Measurements from ENCODE around the gene DMBT1.

Gene DMBT1

DNA sequence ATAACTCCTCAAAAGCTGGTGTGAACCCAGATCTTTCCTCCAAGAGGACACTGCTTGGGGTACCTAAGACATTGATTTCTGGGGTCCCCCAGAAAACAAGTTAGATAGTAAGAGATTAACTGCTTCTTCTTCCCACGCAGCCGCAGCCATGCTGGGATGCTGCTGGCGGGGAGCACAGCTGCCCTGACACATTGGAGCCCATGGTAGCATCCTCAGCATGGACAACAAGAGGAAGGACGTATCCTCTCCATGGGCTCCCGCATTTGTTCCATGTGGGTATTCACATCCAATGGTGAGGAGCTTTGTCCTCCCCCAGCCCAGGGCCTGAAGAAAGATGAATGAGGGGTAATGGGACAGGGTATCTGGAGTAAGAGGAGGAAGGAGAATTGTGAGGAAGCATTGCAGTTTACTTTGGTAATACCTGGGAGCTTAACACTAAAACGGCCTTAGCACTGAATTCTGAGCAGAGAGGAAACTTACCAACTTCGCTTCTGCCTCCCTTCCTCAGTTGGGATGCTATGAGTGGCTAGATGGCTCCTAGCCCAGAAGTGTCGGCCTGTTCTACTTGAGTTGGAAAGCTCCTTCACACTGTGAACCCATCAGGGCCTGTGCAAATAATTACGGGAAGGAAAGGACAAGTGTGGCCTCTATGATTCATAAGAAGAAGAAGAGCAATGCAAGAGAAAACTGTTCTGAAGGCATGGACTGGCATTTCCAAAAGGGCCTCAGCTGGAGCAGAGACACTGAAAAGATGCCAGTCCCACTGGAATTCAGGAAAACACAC lies 95.2 kb downstream of the DMBT1 start:
- Histone ChIP-seq H3K36me3 (ENCODE audit: control insufficient read depth, insufficient read depth, low read length) (no peaks in the 10 kb centered on the region), H3K4me3 (ENCODE audit: low read depth, low read length) (no peak overlapping the region), H3K9ac (no peak overlapping the region), H3K27ac (no peak overlapping the region), H2AFZ (no peak overlapping the region), H3K27me3 (ENCODE audit: control insufficient read depth, insufficient read depth, low read length) (no peaks in the 10 kb centered on the region), H3K9me3 (ENCODE audit: control insufficient read depth, low read length) (no peaks in the 10 kb centered on the region), H3K79me2 (no peaks in the 10 kb centered on the region), H3K4me1 (no peaks in the 10 kb centered on the region), H3K4me2 (ENCODE audit: low read length) (no peak overlapping the region)
- TF ChIP-seq, protein P1, sequence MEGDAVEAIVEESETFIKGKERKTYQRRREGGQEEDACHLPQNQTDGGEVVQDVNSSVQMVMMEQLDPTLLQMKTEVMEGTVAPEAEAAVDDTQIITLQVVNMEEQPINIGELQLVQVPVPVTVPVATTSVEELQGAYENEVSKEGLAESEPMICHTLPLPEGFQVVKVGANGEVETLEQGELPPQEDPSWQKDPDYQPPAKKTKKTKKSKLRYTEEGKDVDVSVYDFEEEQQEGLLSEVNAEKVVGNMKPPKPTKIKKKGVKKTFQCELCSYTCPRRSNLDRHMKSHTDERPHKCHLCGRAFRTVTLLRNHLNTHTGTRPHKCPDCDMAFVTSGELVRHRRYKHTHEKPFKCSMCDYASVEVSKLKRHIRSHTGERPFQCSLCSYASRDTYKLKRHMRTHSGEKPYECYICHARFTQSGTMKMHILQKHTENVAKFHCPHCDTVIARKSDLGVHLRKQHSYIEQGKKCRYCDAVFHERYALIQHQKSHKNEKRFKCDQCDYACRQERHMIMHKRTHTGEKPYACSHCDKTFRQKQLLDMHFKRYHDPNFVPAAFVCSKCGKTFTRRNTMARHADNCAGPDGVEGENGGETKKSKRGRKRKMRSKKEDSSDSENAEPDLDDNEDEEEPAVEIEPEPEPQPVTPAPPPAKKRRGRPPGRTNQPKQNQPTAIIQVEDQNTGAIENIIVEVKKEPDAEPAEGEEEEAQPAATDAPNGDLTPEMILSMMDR (IDR thresholded peaks at IDR 0.05) = no peak

DNA sequence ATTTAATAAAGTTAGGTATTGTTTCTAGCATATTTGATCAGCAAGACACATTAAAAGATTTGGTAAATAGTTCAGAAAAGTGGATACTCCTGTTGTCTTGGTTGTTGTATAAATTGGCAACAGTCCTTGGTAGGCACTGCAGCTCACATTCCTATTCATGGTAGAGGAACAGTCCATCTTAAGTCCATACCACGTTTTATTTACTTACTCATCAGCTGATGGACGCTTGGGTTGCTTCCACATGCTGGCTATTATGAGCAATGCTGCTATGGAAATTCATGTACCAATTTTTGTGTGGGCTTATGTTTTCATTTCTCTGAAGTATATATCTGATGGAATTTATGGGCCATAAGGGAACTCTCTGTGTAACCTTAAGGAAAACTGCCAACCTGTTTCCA lies 95.8 kb downstream of the DMBT1 start:
- H2AFZ ChIP-seq = no peak overlapping the region
- H3K36me3 ChIP-seq (ENCODE audit: control insufficient read depth, insufficient read depth, low read length) = no peaks in the 10 kb centered on the region
- no peak overlapping the region for H3K27ac ChIP-seq

DNA sequence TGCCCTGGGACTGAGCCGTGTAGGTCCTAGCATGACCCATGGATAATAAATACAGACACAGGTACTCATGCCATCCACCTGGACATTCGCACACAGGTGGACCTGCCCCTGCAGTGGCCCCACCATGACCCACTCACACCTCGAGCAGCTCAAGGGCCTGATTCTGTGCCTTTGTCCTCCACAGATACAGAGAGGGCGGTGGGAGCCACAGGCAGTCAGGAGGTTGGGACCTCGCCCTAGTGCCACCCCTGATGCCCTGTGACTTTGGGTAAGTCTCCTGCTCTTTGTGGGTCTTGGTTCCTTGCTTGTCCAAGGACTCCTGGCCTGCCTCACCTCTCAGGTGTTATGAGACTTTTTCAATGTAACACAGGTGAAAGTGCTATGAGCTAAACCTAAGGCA lies 96.2 kb downstream of the DMBT1 start:
- Histone ChIP-seq H3K27me3 (ENCODE audit: control insufficient read depth, insufficient read depth, low read length) (no peaks in the 10 kb centered on the region), H3K9me3 (ENCODE audit: control insufficient read depth, low read length) (no peaks in the 10 kb centered on the region), H3K27ac (no peak overlapping the region), H3K36me3 (ENCODE audit: control insufficient read depth, insufficient read depth, low read length) (no peaks in the 10 kb centered on the region), H3K4me3 (ENCODE audit: low read depth, low read length) (no peak overlapping the region), H3K79me2 (no peaks in the 10 kb centered on the region), H3K9ac (no peak overlapping the region), H3K4me1 (no peaks in the 10 kb centered on the region), H2AFZ (no peak overlapping the region), H3K4me2 (ENCODE audit: low read length) (no peak overlapping the region)
- TF ChIP-seq, protein P1 (IDR thresholded peaks at IDR 0.05) = no peak

More for the DNA sequence above, 95.8 kb downstream of the DMBT1 start:
- no peaks in the 10 kb centered on the region for H3K4me1 ChIP-seq
- H3K4me2 ChIP-seq (ENCODE audit: low read length) = no peak overlapping the region
- no peak overlapping the region for H3K4me3 ChIP-seq (ENCODE audit: low read depth, low read length)
- TF ChIP-seq, protein P1 (IDR thresholded peaks at IDR 0.05) = no peak
- no peak overlapping the region for H3K9ac ChIP-seq
- H3K9me3 ChIP-seq (ENCODE audit: control insufficient read depth, low read length) = no peaks in the 10 kb centered on the region
- no peaks in the 10 kb centered on the region for H3K27me3 ChIP-seq (ENCODE audit: control insufficient read depth, insufficient read depth, low read length)
- H3K79me2 ChIP-seq = no peaks in the 10 kb centered on the region

DNA sequence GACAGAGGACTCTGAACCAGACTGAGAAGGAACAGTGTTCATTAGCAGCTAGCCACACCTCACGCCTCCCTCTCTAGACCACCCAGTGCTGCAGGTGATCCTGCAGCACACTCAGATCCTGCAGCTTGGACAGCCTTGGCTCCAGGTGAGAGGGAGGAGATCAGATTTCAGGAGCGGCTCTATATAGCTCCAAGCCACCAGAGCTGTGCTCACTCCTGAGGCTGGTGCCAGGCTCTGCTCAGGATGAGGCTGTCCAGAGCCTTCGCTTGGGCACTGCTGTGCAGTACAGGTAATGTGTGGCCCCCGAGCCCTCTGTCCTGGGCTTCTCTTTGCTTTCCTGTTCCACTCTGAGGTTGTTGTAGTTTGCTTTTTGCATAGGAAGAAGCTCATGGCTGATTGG lies 96.7 kb downstream of the DMBT1 start:
- no peaks in the 10 kb centered on the region for H3K27me3 ChIP-seq (ENCODE audit: control insufficient read depth, insufficient read depth, low read length)
- no peak overlapping the region for H3K9ac ChIP-seq
- H3K4me2 ChIP-seq (ENCODE audit: low read length) = no peak overlapping the region
- TF ChIP-seq, protein P1 (IDR thresholded peaks at IDR 0.05) = no peak
- H3K9me3 ChIP-seq (ENCODE audit: control insufficient read depth, low read length) = no peaks in the 10 kb centered on the region
- H3K79me2 ChIP-seq = no peaks in the 10 kb centered on the region
- no peak overlapping the region for H3K27ac ChIP-seq
- H3K4me1 ChIP-seq = no peaks in the 10 kb centered on the region
- H2AFZ ChIP-seq = no peak overlapping the region
- no peaks in the 10 kb centered on the region for H3K36me3 ChIP-seq (ENCODE audit: control insufficient read depth, insufficient read depth, low read length)
- no peak overlapping the region for H3K4me3 ChIP-seq (ENCODE audit: low read depth, low read length)

DNA sequence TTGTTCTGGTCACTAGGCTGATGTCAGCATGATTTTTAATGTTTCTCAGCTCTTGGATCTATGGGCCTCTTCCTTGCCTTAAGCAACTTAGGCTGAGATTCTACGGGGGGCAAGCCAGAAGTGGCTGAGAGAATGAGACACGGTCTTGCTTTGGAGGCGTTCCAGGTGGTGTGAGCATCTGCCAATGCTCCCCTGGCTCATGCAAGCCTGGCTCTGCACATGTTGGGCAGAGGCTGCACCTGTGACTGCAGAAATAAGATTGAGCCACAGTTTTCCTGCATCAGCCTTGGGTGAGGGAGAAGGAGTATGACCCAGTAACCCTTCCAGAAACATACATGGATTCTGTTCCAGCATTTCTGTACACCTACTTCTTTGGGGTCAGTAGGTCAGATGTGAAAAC lies 97.2 kb downstream of the DMBT1 start:
- Histone ChIP-seq H3K27ac (no peak overlapping the region), H3K4me2 (ENCODE audit: low read length) (no peak overlapping the region), H3K36me3 (ENCODE audit: control insufficient read depth, insufficient read depth, low read length) (no peaks in the 10 kb centered on the region), H3K4me1 (no peaks in the 10 kb centered on the region), H3K9ac (no peak overlapping the region), H3K9me3 (ENCODE audit: control insufficient read depth, low read length) (no peaks in the 10 kb centered on the region), H3K4me3 (ENCODE audit: low read depth, low read length) (no peak overlapping the region), H2AFZ (no peak overlapping the region), H3K79me2 (no peaks in the 10 kb centered on the region), H3K27me3 (ENCODE audit: control insufficient read depth, insufficient read depth, low read length) (no peaks in the 10 kb centered on the region)
- TF ChIP-seq, protein P1 (IDR thresholded peaks at IDR 0.05) = no peak
